Hematopoietic multipotent progenitor cell treated with erythropoietin and hydrocortisone succinate and interleukin-3 and kit ligand, for 17 days (in vitro differentiated cells): ENCODE measurements around the gene RAB29.
"Not testable (repeated sequence)": the region's sequence is repeated elsewhere in the genome, so short reads cannot be mapped to it uniquely, and the experiment has no call there.

Source experiments
- DNase-seq: peaks from one replicate; pipeline ENCODE4 v3.0.0-alpha.2; 2015; ENCODE audit warnings: low spot score

Gene RAB29

DNA sequence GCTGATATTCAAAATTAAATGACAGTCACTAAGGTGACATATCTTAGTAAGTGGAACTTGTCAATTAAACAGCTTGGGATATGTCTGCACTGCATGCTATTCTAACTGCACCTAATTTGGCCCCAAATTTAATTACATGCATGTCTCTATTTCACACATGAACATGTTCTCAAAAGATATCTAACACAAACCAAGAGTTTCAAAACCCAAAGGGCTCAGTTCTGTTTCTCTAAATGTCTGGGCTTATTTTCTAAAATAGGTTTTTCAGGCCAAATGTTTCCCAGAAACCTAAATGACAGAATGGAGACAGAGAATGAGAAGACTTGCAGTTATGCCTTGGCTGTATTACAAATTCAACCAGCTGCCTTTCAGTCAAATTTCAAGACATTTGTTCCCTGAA is 11.3 kb downstream of the RAB29 start:
- no peak for DNase-seq

DNA sequence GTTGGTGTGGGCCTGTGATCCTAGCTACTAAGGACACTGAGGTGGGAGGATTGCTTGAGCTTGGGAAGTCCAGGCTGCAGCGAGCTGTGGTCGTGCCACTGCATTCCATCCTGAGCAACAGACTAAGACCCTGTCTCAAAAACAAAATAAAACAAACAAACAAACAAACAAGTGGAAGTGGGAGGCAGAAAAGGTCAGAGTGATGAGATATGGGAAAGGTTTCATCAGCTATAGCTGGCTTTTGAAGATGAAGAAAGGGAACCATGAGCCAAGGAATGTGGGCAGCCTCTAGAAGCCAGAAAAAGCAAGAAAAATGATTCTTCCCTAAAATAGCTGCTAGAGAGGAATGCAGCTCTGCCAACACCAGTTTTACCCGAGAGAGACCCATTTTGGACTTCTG is 14.7 kb downstream of the RAB29 start:
- DNase-seq: no peak

DNA sequence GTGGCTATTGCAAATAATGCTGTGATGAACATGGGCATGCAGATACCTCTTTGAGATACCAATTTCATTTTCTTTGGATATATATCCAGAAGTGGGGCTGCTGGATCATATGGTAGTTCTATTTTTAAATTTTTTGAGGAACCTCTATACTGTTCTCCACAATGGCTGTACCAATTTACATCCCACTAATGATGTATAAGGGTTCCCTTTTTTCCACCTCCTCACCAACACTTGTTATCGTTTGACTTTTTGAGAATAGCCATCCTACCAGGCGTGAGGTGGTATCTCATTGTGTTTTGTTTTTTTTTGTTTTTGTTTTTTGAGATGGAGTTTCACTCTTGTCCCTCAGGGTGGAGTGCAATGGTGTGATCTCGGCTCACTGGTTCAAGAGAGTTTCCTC is 18.7 kb downstream of the RAB29 start:
- no peak for DNase-seq

DNA sequence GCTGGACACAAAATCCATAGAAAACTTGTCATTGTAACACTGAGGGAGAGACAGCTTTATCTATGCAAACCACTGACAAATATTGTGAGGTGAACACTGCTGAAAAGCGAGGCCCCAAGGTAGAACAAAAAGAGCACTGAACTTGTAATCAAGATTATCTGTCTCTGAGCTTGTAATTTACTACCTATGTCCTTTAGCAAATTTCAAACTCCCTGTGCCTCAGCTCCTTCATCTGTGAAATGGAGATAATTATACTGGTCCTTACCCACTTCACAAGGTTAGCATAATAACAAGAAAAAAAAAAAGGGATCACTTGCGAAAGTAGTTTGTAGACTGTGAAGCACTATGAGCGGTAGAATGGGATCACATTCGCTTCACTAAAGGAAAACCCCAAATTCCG is 20.4 kb downstream of the RAB29 start:
- DNase-seq: no peak

DNA sequence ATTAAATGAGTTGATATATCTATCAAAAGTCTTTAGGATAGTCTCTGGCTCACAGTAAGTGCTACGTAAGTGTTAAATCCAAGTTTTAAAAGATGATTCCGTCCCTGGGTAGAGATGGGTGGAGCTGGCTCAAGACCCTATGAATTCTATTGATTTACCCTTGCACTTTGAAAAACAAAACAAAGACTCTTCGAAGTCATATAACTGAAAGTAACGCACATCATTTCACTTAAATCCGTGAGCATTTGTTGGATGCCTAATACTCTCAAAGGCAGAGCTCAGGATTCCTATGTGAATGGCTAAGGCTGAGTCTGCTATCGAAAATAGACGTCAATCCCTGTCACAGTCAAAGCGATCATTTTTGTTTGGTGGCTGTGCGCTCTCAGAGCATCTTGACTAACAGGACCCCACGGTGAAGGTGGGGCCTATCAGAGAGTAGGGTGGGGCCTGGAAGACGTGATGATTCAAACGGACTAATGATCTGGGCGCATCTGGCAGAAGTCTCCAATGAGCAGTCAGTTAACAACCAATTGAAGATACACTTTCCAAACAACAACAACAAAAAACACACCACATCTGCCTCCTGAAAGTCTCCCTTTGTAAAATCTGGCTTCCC is 24.1 kb downstream of the RAB29 start:
- no peak for DNase-seq

DNA sequence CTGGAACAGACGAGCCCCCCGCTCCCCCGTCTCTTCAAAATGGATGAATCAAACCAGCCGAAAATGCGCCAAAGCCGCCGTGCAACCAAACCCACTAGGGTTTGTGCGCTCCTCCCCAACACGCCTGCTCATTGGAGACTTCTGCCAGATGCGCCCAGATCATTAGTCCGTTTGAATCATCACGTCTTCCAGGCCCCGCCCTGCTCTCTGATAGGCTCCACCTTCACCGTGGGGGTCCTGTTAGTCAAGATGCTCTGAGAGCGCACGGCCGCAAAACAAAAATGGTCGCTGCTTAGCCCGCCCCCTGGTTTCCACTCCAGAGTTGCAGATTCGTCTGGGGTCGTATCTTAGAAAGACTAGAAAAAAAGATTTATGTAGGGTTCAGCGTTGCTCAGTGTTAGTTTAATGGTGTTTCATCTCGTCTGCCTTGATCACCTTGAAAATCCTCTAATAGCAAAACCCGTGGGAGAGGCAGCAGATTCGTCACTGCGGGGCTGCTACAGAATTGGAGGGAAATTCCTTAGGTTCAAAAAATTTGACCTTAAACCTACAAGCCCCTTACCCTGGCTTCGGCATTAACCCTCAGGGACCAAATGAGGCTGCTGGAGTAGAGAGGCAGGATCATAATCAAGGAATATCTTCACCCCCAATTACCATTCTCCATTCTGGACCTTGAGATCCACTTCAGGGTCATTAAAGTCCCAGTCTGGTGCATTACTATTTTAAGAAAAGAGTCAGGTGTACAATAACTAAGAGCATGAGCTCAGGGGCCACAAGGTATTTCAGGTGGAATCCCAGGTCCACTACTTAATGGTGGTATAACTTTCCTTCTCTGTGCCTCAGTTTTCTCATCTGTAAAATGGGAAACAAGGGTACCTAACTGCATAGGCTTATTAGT is 24.9 kb downstream of the RAB29 start, which contains the start of gene NUCKS1:
Gene NUCKS1, minus strand, starts transcription at position 45 of the 898 bp plus-strand sequence. CDS start 209 bp downstream, outside the sequence.
- peak; percentile 82 for DNase-seq

DNA sequence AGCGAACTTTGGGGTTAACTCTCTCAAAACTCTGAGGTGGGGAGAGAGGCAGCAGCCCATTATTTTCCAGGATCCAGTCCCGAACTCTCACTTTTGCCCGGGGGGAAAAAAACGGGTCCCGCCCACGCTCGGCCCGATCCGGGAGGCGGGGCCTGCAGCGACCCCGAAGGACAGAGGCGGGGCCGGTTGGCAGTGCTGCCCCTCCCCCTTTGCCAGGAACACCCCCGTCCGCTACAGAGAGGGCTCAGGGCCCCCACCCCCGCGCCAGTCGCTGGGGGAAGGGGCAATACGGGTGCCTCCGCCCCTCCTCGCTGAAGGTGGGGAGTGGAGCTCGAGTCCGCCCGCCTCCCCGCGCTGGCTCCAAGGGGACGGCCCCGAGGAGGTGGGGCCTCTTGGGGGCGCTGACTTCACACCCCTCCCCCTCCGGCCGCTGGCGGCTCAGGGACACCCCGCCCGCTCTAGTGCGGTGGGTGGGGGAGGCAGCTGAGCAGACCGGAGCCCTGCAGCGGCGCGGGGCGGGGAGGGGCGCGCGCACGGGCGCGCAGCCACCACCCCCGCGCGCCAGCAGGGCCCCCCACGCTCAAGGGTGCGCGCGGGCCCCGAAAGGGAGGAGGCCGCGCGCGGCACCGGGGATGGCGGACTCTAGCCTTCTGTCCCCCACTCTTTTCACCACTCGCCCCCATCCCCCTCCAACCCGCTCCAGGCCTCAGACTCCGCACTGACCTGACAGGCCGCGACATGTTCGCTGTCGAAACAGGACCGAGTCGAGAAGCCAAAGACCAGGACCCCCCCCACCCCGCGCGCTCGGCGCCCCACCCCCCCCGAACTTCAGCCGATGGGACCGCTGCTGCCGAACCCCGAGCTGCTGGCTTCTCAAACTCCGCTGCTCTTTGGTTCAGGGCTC is 25.8 kb downstream of the RAB29 start:
- peak; percentile 89 for DNase-seq

DNA sequence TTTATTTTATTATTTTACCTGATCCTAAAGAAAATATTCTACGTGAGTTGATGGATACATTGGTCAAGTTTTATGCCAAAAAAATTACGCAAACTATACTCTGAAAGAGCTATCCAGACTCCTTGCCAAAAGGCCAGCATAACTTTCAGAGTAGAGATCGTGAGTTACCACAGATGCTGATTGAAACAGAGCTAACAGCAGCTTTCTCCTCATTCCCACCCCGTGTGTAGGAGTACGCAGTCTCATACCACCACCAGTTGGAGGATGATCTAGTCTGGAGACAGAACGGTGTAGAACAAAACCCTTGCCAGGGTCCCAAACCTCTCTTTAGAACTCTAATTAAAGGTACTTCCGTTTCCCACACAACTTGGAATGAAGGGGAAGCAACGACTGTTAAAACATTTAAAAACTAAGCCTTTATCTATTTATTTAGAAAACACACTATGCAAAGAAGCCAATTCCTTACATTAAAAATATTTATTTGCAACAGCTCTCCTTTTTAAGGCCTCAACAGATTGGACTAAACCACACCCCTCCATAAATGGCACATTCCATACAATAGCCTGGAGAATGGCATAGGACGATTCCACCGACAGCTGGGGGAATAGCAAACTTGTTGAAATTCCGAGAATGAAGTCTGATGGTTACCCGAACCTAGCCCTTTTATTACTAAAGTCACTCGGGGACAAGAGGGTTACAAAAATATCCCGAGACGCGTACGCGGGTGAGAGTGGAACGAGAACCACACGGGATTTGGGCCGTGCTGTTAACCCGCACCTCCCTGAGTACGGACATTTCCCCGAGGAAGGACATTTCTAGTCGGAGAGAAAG is 26.7 kb downstream of the RAB29 start:
- peak; percentile 74 for DNase-seq

DNA sequence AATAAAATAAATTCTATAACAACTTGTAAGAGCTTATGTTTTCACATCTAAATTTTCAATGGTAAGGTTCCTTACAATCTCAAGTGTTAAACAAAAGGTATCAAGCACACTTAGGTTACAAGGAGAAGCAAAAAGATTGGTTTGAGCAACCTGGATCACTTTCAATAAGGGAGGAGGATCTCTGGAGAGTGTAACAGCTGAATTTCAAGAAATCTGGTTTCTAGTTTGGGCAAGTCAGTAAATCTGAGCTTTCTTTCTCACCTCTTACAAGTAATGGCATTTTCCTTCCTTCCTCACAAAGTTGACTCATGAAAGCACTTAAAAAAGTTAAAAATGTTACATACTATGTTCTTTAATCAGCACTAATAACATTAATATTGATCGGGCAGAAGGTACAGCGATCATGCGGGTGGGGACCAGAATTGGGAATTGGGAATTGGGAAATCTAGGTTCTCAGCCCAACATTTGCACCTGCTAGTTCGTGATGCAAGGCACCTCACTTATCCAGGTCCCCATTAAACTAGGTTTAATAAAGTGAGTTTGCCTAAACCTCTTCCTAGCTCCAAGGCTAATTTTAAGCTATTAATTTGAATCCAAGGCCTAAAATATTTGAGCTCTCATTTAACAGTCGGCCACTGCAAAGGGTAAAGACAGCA is 28.4 kb downstream of the RAB29 start:
- no peak for DNase-seq

DNA sequence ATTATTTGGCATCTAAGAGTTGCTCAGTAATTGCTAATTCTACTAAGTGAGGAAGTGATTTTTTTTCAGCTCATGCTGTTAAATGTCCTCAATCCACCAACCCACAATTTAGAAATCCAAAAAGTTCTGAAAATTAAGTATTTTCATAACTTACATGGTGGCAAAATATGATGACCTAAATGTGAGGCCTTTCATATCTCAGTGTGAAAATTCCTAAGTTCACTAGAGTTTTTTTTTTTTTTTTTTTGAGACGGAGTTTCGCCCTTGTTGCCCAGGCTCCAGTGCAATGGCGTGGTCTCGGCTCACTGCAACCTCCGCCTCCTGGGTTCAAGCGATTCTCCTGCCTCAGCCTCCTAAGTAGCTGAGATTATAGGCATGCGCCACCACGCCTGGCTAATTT is 30.9 kb downstream of the RAB29 start:
- no peak for DNase-seq

DNA sequence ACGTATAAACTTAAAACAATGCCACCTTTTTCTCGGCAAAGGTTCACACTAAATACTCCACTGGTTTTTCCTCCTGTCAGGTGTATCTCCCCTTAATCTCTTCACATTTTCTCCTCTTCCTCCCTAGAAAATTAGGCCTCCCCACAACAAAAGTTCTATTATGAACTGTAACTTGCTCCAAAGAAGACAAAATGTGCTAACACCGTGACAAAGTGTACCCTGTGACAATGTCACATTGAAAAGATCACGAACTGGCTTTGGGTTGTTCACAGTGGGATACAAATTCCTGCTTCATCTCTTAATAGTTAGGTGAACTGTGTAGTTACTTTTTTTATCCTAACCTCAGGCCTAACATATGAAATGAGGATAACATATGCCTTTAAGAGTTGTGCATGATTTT is 31.3 kb downstream of the RAB29 start:
- no peak for DNase-seq

DNA sequence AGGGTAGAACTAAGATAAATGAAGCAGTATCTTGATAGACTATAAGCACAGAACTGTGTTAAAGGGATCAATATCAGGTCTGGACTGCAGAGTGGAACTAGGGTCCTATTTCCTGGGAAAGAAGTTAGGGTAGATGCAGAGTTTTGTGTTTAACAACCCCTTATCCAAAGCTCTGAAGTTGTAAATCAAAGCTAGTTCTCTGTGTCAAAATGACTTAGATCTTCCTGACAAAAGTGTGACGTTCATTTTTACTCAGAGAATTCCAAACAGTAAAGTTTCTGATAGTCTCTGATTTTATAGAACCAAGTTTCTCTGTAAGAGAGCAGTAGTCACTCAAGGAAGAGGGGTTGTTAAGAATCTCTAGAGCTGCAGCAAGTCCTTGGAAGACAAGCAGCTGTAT is 33.6 kb downstream of the RAB29 start:
- no peak for DNase-seq

DNA sequence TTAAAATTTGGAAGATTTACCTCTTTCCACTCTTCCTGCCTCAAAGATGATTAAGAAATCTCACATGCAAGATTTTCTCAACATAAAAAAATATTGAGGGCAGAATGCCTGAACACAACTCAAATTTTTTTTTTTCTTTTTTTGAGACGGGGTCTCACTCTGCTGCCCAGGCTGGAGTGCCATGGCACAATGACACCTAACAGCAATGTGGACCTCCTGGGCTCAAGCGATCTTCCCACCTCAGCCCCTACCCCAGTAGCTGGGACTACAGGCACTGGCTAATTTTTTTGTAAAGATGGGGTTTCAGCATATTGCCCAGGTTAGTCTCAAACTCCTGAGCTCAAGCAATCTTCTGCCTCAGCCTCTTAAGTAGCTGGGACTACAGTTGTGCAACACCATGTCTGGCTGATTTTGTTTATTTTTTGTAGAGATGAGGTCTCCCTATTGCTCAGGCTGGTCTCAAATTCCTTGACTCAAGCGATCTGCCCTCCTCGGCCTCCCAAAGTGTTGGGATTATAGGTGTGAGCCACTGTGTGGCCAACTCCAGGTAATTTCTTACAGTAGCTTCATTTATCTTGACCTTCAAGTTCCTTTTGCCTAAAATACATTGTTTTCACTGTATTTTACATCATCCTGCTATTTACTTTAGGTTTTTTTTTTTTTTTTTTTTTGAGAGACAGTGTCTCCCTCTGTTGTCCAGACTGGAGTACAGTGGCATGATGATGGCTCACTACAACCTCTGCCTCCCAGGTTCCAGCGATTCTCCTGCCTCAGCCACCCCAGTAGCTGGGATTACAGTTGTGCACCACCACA is 35.7 kb downstream of the RAB29 start:
- DNase-seq: no peak

DNA sequence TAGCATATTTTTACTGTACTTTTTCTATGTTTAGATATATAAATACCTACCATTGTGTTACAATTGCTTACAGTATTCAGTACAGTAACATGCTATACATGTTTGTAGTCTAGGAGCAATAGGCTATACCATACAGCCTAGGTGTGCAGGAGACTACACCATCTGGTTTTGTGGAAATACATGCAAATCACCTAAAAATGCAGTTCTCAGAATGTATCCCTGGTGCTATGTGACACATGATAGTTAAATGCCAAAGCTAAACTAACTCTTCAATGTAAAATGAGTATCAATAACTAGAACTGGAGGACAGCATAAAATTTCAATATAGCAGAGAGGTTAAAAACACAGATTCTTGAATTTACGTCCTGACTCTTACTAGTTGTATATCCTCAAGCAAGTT is 40.1 kb downstream of the RAB29 start:
- no peak for DNase-seq

DNA sequence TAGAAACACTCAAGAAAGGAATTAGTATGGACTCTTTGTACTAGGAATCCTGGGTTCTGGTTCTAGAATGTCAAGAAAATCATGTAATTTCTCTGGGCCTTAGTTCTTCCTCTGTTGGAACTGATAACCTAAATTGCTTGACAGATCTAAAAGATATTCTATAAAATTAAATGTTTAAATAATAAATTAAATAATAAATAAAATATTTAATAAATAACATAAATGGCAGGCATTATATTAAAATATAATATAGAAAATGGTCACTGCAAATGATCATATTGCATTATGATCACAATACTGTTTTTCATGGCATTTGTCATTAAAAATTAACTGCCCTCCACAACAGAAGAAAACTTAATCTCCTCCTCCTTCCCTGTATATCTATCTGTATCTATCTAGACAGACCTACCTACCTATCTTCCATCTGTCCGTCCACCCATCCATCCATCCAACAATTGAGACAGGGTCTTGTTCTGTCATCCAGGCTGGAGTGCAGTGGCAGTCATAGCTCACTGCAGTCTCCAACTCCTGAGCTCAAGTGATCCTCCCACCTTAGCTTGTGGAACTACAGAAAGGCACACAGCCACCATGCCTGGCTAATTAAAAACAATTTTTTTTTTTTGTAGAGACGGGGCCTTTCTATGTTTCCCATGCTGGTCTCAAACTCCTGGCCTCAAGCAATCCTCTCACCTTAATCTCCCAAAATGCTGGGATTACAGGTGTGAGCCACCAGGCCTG is 41.7 kb downstream of the RAB29 start:
- no peak for DNase-seq

DNA sequence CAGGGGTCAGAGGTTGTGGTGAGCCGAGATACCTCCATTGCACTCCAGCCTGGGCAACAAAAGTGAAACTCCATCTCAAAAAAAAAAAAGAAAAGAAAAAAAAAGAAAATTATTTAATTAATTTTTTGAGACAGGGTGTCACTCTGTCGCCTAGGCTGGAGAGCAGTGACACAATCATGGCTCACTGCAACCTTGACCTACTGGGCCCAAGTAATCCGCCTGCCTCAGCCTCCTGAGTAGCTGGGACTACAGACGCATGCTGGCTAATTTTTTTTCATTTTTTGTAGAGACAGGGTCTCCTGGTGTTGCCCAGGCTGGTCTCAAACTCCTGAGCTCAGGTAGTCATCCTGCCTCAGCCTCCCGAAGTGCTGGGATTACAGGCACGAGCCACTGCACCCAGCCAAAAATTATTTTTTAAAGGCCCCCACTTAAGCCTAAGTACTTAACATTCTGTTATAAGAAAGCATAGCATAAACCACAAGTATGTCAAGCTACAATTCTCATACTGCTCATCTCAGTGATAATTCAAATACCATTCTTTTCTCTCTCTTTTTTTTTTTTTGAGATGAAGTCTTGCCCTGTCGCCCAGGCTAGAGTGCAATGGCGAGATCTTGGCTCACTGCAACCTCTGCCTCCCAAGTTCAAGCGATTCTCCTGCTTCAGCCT is 45.2 kb downstream of the RAB29 start:
- no peak for DNase-seq

DNA sequence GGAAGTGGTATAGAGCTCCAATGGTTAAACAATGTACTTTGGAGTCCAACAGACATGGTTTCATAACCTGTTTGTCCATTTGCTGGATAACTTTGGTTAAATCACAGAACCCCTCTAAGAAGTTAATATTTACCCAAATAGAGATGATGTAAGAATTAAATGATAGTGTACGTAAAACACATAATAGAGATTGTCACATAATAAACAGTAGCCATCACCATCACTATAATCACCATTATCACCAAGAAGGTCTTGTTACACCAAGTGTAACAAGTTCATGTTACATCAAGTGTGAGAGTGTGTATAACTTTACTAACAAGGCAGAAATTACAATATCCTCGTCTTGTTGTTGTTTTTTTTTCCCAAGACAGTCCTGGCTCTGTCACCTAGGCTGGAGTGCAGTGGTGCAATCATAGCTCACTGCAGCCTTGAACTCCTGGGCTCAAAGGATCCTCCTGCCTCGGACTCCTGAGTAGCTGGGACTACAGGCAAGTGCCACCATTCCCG is 48.6 kb downstream of the RAB29 start:
- DNase-seq: no peak

DNA sequence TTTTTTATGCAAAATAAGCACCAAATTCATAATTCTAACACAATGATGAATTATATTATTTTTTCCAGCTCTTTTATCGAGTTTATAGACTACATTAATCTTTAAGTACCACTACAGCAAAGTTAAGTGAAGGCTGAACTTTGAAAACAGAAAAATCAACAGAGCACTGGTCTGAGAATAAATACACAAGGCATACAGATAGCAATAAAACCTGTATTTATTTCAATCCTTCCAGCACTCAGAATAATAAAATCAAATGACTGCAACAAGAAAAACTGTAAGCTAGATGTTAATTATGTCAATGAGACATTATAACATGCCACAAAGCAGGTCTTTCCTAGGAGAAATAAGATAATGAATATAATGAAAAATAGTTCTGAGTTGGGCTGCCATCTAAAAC is 49.8 kb downstream of the RAB29 start:
- no peak for DNase-seq

DNA sequence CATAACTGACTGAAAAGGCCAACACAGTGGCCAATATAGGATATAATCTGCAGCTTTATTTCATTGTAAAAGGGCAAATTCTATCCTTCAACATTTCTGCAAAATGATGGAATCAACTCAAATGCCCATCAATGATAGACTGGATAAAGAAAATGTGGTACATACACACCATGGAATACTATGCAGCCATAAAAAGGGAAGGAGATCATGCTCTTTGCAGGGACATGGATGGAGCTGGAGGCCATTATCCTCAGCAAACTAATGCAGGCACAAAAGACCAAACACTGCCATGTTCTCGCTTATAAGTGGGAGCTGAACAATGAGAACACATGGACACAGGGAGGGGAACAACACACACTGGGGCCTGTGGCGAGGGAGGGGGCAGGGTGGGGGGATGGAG is 54.5 kb downstream of the RAB29 start:
- DNase-seq: not testable (repeated sequence)
